Measurements from ENCODE around the gene NGEF. TPM values are rescaled to one million over a fixed set of nuclear protein-coding genes. Genes with fewer than 3 reads are reported as not detected.
A peak's percentile ranks its signal among the peaks of the same experiment; 100 is the strongest.

The NGEF gene
- total and polyA plus RNA-seq, 4 donors, result 15.4 to 46.3 (median 29.2) TPM

- Histone ChIP-seq H3K9me3 (ENCODE audit: control insufficient read depth, insufficient read depth, low read length) (no peaks in the 10 kb centered on the region), H3K27ac (ENCODE audit: low read depth, low read length) (no peak overlapping the region), H3K27me3 (ENCODE audit: control insufficient read depth, insufficient read depth, low read length) (no peaks in the 10 kb centered on the region), H3K36me3 (ENCODE audit: control insufficient read depth, insufficient read depth, low read length) (peaks cover 58% of the 10 kb centered on the region), H3K4me3 (ENCODE audit: low read depth, low read length) (peak overlapping the region; percentile 33), H3K4me1 (ENCODE audit: control insufficient read depth, insufficient read depth, low read length) (peaks cover 55% of the 10 kb centered on the region)
- WGBS (ENCODE audit: insufficient coverage), result under 1% methylated on average over 118 of the region's 119 CpGs
- peak in 5 of 6 donors; percentile 28 to 91 (median 56) for DNase-seq (ENCODE audit: low read depth in 4 of 6, low spot score in 6 of 6)
These were observed 136.7 kb downstream of the NGEF start for GRCh38 chr2:232876161-232876977.

GRCh38 chr2:232875256-232876121 is 137.6 kb downstream of the NGEF start:
- H3K27ac ChIP-seq (ENCODE audit: low read depth, low read length), result no peak overlapping the region
- H3K9me3 ChIP-seq (ENCODE audit: control insufficient read depth, insufficient read depth, low read length), result no peaks in the 10 kb centered on the region
- H3K4me1 ChIP-seq (ENCODE audit: control insufficient read depth, insufficient read depth, low read length), result peaks cover 64% of the 10 kb centered on the region
- 13% methylated on average over 23 of the region's 37 CpGs for WGBS (ENCODE audit: insufficient coverage)
- DNase-seq (ENCODE audit: low read depth in 4 of 6, low spot score in 6 of 6), result peak in 2 of 6 donors; percentile 49 to 76
- peak overlapping the region; percentile 16 for H3K4me3 ChIP-seq (ENCODE audit: low read depth, low read length)
- H3K27me3 ChIP-seq (ENCODE audit: control insufficient read depth, insufficient read depth, low read length), result no peaks in the 10 kb centered on the region
- peaks cover 57% of the 10 kb centered on the region for H3K36me3 ChIP-seq (ENCODE audit: control insufficient read depth, insufficient read depth, low read length)

GRCh38 chr2:232874677-232875223 is 138.3 kb downstream of the NGEF start:
- Histone ChIP-seq H3K36me3 (ENCODE audit: control insufficient read depth, insufficient read depth, low read length) (peaks cover 55% of the 10 kb centered on the region), H3K9me3 (ENCODE audit: control insufficient read depth, insufficient read depth, low read length) (no peaks in the 10 kb centered on the region), H3K27ac (ENCODE audit: low read depth, low read length) (no peak overlapping the region), H3K4me3 (ENCODE audit: low read depth, low read length) (no peak overlapping the region), H3K27me3 (ENCODE audit: control insufficient read depth, insufficient read depth, low read length) (no peaks in the 10 kb centered on the region), H3K4me1 (ENCODE audit: control insufficient read depth, insufficient read depth, low read length) (peaks cover 65% of the 10 kb centered on the region)
- no peak for DNase-seq (ENCODE audit: low read depth in 4 of 6, low spot score in 6 of 6)
- 95% methylated on average over 12 of the region's 16 CpGs for whole genome bisulfite sequencing (ENCODE audit: insufficient coverage)

- H3K27me3 ChIP-seq (ENCODE audit: control insufficient read depth, insufficient read depth, low read length), result no peaks in the 10 kb centered on the region
- H3K9me3 ChIP-seq (ENCODE audit: control insufficient read depth, insufficient read depth, low read length), result no peaks in the 10 kb centered on the region
- peaks cover 69% of the 10 kb centered on the region for H3K4me1 ChIP-seq (ENCODE audit: control insufficient read depth, insufficient read depth, low read length)
- no peak for DNase-seq (ENCODE audit: low read depth in 4 of 6, low spot score in 6 of 6)
- no peak overlapping the region for H3K27ac ChIP-seq (ENCODE audit: low read depth, low read length)
- no peak overlapping the region for H3K4me3 ChIP-seq (ENCODE audit: low read depth, low read length)
- WGBS (ENCODE audit: insufficient coverage), result 100% methylated on average over 5 of the region's 6 CpGs
- peaks cover 50% of the 10 kb centered on the region for H3K36me3 ChIP-seq (ENCODE audit: control insufficient read depth, insufficient read depth, low read length)
These were observed 139.0 kb downstream of the NGEF start for GRCh38 chr2:232873909-232874641.

- peaks cover 69% of the 10 kb centered on the region for H3K4me1 ChIP-seq (ENCODE audit: control insufficient read depth, insufficient read depth, low read length)
- no peaks in the 10 kb centered on the region for H3K27me3 ChIP-seq (ENCODE audit: control insufficient read depth, insufficient read depth, low read length)
- H3K27ac ChIP-seq (ENCODE audit: low read depth, low read length), result no peak overlapping the region
- peaks cover 45% of the 10 kb centered on the region for H3K36me3 ChIP-seq (ENCODE audit: control insufficient read depth, insufficient read depth, low read length)
- no peaks in the 10 kb centered on the region for H3K9me3 ChIP-seq (ENCODE audit: control insufficient read depth, insufficient read depth, low read length)
- no peak overlapping the region for H3K4me3 ChIP-seq (ENCODE audit: low read depth, low read length)
- no peak for DNase-seq (ENCODE audit: low read depth in 4 of 6, low spot score in 6 of 6)
- 85% methylated on average over 14 of the region's 14 CpGs for WGBS (ENCODE audit: insufficient coverage)
These were observed 139.7 kb downstream of the NGEF start for GRCh38 chr2:232873292-232873908.

GRCh38 chr2:232872826-232873225 is 140.2 kb downstream of the NGEF start:
- Histone ChIP-seq H3K4me3 (ENCODE audit: low read depth, low read length) (no peak overlapping the region), H3K4me1 (ENCODE audit: control insufficient read depth, insufficient read depth, low read length) (peaks cover 64% of the 10 kb centered on the region), H3K36me3 (ENCODE audit: control insufficient read depth, insufficient read depth, low read length) (peaks cover 39% of the 10 kb centered on the region), H3K27me3 (ENCODE audit: control insufficient read depth, insufficient read depth, low read length) (no peaks in the 10 kb centered on the region), H3K9me3 (ENCODE audit: control insufficient read depth, insufficient read depth, low read length) (no peaks in the 10 kb centered on the region), H3K27ac (ENCODE audit: low read depth, low read length) (peak overlapping the region; percentile 52)
- 64% methylated on average over 9 of the region's 9 CpGs for WGBS (ENCODE audit: insufficient coverage)
- DNase-seq (ENCODE audit: low read depth in 4 of 6, low spot score in 6 of 6), result peak in 1 of 6 donors; percentile 37

GRCh38 chr2:232871835-232872736 is 141.0 kb downstream of the NGEF start:
- peak in 2 of 6 donors; percentile 10 to 76 for DNase-seq (ENCODE audit: low read depth in 4 of 6, low spot score in 6 of 6)
- Histone ChIP-seq H3K36me3 (ENCODE audit: control insufficient read depth, insufficient read depth, low read length) (peaks cover 39% of the 10 kb centered on the region), H3K4me1 (ENCODE audit: control insufficient read depth, insufficient read depth, low read length) (peaks cover 57% of the 10 kb centered on the region), H3K4me3 (ENCODE audit: low read depth, low read length) (no peak overlapping the region), H3K9me3 (ENCODE audit: control insufficient read depth, insufficient read depth, low read length) (no peaks in the 10 kb centered on the region), H3K27me3 (ENCODE audit: control insufficient read depth, insufficient read depth, low read length) (no peaks in the 10 kb centered on the region), H3K27ac (ENCODE audit: low read depth, low read length) (peak overlapping the region; percentile 52)
- WGBS (ENCODE audit: insufficient coverage), result 69% methylated on average over 22 of the region's 22 CpGs

- H3K4me3 ChIP-seq (ENCODE audit: low read depth, low read length), result no peak overlapping the region
- WGBS (ENCODE audit: insufficient coverage), result 82% methylated on average over 14 of the region's 15 CpGs
These were observed 141.6 kb downstream of the NGEF start for GRCh38 chr2:232871418-232871834.

More at GRCh38 chr2:232871418-232871834, 141.6 kb downstream of the NGEF start:
- H3K27me3 ChIP-seq (ENCODE audit: control insufficient read depth, insufficient read depth, low read length), result no peaks in the 10 kb centered on the region
- peaks cover 53% of the 10 kb centered on the region for H3K4me1 ChIP-seq (ENCODE audit: control insufficient read depth, insufficient read depth, low read length)
- peaks cover 39% of the 10 kb centered on the region for H3K36me3 ChIP-seq (ENCODE audit: control insufficient read depth, insufficient read depth, low read length)
- DNase-seq (ENCODE audit: low read depth in 4 of 6, low spot score in 6 of 6), result peak in 1 of 6 donors; percentile 27
- H3K27ac ChIP-seq (ENCODE audit: low read depth, low read length), result no peak overlapping the region
- no peaks in the 10 kb centered on the region for H3K9me3 ChIP-seq (ENCODE audit: control insufficient read depth, insufficient read depth, low read length)

Data from spinal cord (tissue), 10 donors.